ENCODE data around the gene CDH6.

CDH6 gene

DNA sequence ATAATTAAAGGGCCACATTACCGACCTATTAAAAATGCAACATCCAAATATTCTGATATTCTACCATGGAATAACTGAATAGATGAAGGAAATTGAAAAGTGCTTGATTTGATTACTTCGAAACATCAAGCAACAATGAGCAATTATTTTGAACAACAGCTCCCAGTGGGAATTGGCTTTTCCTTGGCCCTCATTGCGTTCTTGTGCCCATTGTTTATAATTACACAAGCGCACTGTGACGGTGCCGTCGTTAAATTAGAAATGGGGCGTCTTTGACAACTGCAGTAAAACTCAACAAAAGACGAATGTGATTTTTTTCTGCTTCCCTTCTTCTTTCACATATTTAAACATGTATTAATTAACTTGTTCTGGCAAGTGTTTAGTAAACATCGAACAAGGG, 61.6 kb downstream of the CDH6 start:
- DNase-seq: no peak

DNA sequence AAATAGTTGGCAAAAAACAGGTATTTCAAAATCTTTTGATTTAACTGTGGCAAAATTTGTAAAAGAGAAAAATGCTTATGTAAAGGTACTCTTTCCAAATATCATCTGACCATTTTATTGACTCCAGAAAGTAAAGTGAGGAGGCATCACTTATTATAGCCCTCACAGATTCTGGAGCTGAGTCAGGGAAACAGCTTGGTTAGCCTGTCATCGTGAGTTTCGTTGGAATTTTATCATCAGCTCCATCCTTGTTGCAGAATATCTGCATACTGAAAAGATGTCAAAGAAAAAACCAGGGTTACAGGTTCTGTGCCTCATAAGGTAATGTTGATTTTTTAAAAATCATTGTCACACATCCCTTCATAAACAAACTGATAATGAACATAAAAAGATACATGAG, 74.8 kb downstream of the CDH6 start:
- no peak for DNase-seq

- DNase-seq: no peak
These were observed 75.2 kb downstream of the CDH6 start for GRCh38 chr5:31268686-31269085.

DNA sequence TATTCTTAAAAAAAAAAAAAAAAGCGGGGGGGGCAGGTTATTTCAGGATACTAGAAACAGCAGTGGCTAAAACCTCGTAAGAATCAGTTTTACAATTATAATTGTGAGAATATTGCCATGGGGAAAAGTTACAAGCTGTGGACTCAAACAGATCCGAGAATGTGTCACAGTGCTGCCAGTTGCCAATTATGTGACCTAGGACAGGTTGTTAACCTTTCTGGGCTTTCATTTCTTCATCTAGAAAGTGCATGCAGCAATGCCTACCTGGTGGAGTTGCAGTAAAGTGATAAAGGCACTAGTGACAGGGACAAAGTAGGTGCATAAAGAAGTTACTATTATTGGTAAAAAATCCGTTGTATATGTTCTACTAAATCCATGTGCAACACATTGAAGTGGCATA, 75.8 kb downstream of the CDH6 start:
- DNase-seq: no peak

GRCh38 chr5:31270396-31270795, 76.9 kb downstream of the CDH6 start:
- peak; percentile 2 for DNase-seq

- DNase-seq: no peak
These were observed 78.1 kb downstream of the CDH6 start for GRCh38 chr5:31271567-31271966.

DNA sequence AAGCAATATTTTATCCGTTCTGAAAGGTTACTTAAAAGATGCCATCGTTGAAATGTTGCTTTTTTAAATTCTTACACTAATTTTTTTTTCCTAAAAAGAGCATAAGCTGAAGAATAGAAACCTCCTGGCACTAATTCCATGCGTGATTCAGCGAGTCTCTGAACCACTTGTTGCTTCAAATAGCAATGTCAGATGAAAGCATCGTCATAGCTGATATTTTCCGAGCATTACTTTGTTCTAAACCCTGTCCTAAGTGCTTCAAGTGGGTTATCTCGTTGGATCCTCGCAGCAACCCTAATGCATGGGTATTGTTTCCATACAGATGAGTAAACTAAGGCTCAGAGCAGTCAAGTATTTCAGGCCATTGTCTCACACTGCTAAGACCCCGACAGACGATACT, 79.7 kb downstream of the CDH6 start:
- no peak for DNase-seq

GRCh38 chr5:31273631-31274378, 80.3 kb downstream of the CDH6 start:
- DNase-seq: no peak

- no peak for DNase-seq
These were observed 86.7 kb downstream of the CDH6 start for GRCh38 chr5:31280210-31280609.

- no peak for DNase-seq
These were observed 89.8 kb downstream of the CDH6 start for GRCh38 chr5:31283326-31283725.

DNA sequence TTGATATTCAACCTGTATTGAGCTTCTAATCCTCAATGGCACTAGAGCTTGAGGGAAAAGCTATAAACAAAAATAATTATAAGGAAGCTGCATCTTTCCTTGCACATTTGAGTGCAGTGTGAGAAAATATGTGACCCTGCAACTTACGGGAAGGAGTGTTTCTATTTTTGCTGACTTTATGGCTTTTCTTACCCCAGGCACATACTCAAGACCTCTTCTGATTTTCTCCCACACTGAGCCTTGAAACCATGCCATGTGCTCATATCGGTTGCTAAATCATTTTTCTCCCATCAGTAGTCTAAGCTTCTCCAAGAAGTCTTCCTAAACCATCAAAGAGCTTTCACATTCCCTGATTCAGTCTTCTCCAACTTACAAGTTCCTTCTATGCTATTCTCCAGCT, 91.5 kb downstream of the CDH6 start:
- no peak for DNase-seq

GRCh38 chr5:31287985-31288384, 94.5 kb downstream of the CDH6 start:
- no peak for DNase-seq

GRCh38 chr5:31289429-31289828, 95.9 kb downstream of the CDH6 start:
- no peak for DNase-seq

DNA sequence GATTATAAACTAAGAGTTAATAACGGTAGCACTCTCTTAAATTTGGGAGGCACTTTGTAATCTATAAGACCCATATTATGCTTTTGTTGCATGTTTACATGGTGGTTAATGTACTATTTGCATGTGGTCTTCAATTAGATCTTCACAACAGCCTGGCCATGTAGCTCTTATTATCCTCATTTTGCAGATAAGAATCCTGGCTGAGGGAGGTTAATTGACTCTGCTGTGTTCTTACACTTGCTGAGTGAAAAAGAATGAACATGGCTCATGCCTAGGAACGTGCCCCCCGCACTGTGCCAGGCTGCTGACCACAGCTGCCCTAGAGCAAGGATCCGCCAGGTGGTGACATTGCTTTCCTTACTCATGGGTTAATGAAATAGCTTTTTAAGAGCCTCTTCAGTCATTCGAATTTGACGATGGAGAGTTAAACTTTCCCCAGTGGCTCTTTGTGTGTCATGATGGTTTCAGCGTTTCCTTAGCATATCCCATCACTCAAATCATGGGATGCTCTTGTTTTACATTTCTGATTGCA, 97.9 kb downstream of the CDH6 start:
- DNase-seq: no peak

GRCh38 chr5:31300501-31300900, 107.0 kb downstream of the CDH6 start:
- no peak for DNase-seq

- DNase-seq: no peak
These were observed 108.3 kb downstream of the CDH6 start for GRCh38 chr5:31301833-31302232.

- DNase-seq: no peak
These were observed 110.2 kb downstream of the CDH6 start for GRCh38 chr5:31303688-31304087.

DNA sequence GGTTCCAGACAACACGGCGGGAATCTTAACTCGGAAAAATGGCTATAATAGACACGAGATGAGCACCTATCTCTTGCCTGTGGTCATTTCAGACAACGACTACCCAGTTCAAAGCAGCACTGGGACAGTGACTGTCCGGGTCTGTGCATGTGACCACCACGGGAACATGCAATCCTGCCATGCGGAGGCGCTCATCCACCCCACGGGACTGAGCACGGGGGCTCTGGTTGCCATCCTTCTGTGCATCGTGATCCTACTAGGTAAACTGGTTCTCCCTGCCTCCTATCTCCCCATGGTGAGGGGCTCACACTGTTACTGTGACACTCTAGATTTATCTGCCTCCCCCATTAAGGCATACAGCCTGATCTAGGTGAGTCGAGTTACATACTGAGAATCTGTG, 124.2 kb downstream of the CDH6 start:
- no peak for DNase-seq

DNA sequence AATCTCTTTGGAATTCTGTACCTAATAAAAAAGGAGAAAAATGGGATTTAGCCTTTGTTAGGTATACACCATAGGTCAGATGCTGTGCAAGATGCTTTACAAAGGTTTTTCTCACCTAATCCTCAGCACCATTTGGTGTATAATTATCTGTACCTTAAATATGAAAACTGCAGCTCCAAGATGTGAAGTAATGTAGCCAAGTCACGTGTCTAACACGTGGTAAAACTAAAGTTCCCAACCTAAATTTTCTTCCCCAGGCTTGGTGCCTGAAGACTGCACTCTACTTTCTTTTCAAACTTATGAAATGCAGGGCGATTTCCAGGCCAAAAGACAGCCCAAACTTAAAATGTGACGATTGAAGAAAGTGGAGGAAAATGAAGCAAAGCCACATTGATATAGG, 125.8 kb downstream of the CDH6 start:
- no peak for DNase-seq

- DNase-seq: no peak
These were observed 129.5 kb downstream of the CDH6 start for GRCh38 chr5:31322946-31323345.

GRCh38 chr5:31324842-31325241, 131.4 kb downstream of the CDH6 start:
- no peak for DNase-seq

DNA sequence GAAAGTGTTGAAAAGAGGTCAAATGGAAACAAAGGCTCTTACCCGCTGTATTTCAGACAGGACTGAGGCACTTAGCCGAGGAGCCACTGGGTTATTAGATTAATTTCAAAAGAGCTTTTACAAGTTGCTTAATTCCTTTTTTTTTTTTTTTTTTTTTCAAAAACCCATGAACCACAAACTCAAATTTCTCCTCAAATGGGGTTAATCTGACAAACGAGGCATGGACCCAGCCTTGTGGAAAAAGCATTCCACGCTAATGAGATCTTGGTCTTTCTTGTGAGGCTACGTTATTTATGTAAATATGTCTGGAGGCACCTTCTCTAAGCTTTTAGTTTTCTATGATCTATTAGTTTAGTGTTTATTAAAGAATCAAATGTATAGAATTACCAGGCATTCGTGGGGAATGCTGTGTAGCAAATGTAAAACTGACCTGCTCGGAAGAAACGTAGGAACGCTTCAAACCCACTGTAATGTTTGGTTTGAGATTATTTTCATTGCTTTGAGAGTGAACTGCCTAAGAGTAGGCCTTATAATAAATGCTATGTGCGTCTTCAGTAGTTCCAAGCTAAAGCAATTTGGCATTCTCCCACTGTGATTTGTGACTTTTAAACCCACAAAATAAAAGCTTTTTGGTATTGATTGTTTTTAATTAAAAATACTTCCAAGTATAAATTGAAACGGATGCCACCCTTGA, 134.7 kb downstream of the CDH6 start:
- no peak for DNase-seq

DNA sequence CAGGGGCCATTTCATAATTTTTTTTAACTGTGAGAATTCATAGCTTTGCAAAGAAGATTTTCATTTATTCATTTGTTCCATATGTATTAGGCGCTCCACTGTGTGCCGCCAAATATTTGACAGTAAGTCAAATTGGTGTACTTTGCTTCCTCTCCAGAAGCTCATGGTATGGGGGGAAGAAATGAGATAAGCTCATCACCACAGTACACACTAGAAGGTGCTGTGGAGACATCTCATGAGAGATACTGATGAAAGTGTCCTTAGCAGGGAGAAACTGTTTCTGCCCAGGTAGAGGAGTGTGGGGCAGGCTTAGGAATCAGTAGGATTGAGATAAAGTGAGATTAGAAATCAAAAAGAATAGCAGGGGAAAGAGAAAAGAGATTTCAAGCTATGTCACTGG, 136.2 kb downstream of the CDH6 start:
- DNase-seq: no peak

DNA sequence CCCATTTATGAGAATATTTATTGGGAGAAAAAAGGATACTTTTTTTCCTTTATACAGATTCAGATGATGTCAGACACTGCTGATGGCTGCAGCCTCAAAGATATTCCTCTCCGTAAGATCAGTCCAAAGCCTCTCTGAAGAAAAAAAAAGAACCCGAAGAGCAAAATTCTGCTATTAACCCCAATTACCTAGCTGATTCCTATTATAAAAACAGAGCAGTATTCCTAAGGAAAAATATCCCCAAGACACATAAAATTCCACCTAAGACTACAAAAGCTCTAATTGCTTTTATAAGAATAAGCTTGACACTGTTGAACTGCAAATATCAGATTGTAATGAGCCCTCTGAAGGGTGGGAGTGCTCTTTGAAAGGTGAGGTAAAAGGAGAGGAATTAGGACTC, 138.7 kb downstream of the CDH6 start:
- no peak for DNase-seq

GRCh38 chr5:31333475-31333874, 140.0 kb downstream of the CDH6 start:
- no peak for DNase-seq

All from NCI-H1092 (cell line).